Measurements from ENCODE around the gene PALM2AKAP2.

DNA sequence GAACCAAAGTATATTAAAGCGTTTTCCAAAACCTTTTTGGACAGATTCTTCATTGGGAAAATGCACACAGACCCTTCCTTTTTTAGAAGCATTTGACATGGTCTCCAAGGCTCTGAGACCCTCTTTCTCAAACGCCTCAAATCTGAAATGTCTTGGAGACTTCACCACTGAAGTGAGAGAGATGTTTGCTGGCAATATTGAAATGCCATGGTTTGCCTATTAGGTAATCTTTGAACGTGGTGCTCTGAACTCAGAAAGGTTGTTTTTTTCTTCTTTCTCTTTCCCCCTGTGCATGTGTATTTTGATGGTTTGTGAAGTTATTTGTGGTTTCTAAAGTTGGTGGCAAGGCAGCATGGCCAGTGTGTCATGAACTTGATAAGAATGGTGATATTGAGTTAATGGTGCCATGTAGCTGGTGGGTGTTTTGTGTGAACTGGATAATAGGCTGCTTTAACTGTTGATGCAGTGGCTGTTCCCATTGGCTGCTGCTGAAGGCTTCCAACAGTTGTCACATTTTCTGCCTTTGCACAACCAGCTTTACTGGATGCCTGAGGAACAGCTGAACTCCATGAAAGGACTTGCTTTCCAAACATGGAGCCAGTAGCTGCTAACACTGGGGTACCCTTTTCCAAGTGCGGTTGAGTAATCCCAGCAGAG is 1.7 kb downstream of the PALM2AKAP2 start:
- no peak for TF ChIP-seq EZH2phosphoT487 (IDR thresholded peaks at IDR 0.05; ENCODE audit: low read depth)
- TF ChIP-seq, protein P1, sequence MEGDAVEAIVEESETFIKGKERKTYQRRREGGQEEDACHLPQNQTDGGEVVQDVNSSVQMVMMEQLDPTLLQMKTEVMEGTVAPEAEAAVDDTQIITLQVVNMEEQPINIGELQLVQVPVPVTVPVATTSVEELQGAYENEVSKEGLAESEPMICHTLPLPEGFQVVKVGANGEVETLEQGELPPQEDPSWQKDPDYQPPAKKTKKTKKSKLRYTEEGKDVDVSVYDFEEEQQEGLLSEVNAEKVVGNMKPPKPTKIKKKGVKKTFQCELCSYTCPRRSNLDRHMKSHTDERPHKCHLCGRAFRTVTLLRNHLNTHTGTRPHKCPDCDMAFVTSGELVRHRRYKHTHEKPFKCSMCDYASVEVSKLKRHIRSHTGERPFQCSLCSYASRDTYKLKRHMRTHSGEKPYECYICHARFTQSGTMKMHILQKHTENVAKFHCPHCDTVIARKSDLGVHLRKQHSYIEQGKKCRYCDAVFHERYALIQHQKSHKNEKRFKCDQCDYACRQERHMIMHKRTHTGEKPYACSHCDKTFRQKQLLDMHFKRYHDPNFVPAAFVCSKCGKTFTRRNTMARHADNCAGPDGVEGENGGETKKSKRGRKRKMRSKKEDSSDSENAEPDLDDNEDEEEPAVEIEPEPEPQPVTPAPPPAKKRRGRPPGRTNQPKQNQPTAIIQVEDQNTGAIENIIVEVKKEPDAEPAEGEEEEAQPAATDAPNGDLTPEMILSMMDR (IDR thresholded peaks at IDR 0.05; ENCODE audit: low read depth, low read length) = no peak
